IPS DF 6.9 (cell line): ENCODE data around the gene TAF11L11.
"Not testable (repeated sequence)": the region's sequence is repeated elsewhere in the genome, so short reads cannot be mapped to it uniquely, and the experiment has no call there.

Experiments used
- DNase-seq: peaks from one replicate; pipeline ENCODE4 v3.0.0-alpha.2; 2013; ENCODE audit warnings: low read depth, low spot score
- H3K27ac ChIP-seq: one replicate; pipeline ENCODE4 v1.5.1; 2013; ENCODE audit warnings: low read length, control low read depth
- H3K27me3 ChIP-seq: 2 replicates; pipeline ENCODE4 v1.6.1; 2013; ENCODE audit warnings: mild to moderate bottlenecking, low read length; ENCODE audit not compliant: control insufficient read depth, insufficient read depth
- H3K36me3 ChIP-seq: 2 replicates; pipeline ENCODE4 v1.6.1; 2013; ENCODE audit warnings: low read length; ENCODE audit not compliant: control insufficient read depth, insufficient read depth
- H3K4me1 ChIP-seq: 2 replicates; pipeline ENCODE4 v1.6.1; 2013; ENCODE audit warnings: low read length; ENCODE audit not compliant: control insufficient read depth, insufficient read depth
- H3K4me3 ChIP-seq: 2 replicates; pipeline ENCODE4 v1.5.1; 2013; ENCODE audit warnings: mild to moderate bottlenecking, low read length
- H3K9me3 ChIP-seq: 2 replicates; pipeline ENCODE4 v1.6.1; 2013; ENCODE audit warnings: low read length, inconsistent platforms; ENCODE audit not compliant: control insufficient read depth, insufficient read depth
- WGBS: extraction: QIAGEN DNeasy Blood & Tissue Kit; methylation state at CpG from one replicate; pipeline ENCODE4 v1.1.7; 2013; ENCODE audit warnings: mixed read lengths, missing lambda C conversion rate; ENCODE audit not compliant: insufficient read length, insufficient coverage; 5-methylcytosine and 5-hydroxymethylcytosine counted together

The TAF11L11 gene

GRCh38 chr5:17625686-17626085 lies 21.7 kb downstream of the TAF11L11 start:
- H3K4me1 ChIP-seq: no peaks in the 10 kb centered on the region
- WGBS: no CpG with 5 or more reads among the region's 11 CpGs

GRCh38 chr5:17631788-17632187 lies 27.8 kb downstream of the TAF11L11 start, which contains the start of gene TAF11L13:
Gene TAF11L13 (plus strand): TSS chr5:17632088.
- no CpG with 5 or more reads among the region's 12 CpGs for WGBS
- H3K27ac ChIP-seq, H3K4me1 ChIP-seq, H3K27me3 ChIP-seq, H3K36me3 ChIP-seq, DNase-seq, H3K9me3 ChIP-seq, H3K4me3 ChIP-seq: not testable (repeated sequence)

More at GRCh38 chr5:17625686-17626085, 21.7 kb downstream of the TAF11L11 start:
- H3K27ac ChIP-seq: no peak overlapping the region
- H3K36me3 ChIP-seq: no peaks in the 10 kb centered on the region
- no peaks in the 10 kb centered on the region for H3K9me3 ChIP-seq
- H3K4me3 ChIP-seq: no peak overlapping the region
- DNase-seq: no peak
- H3K27me3 ChIP-seq: no peaks in the 10 kb centered on the region

GRCh38 chr5:17634160-17634559 lies 30.2 kb downstream of the TAF11L11 start, which contains the start of gene TAF11L14:
Gene TAF11L14 (plus strand): TSS chr5:17634460.
- H3K9me3 ChIP-seq: no peaks in the 10 kb centered on the region
- no peaks in the 10 kb centered on the region for H3K4me1 ChIP-seq
- H3K27me3 ChIP-seq: no peaks in the 10 kb centered on the region
- H3K27ac ChIP-seq: no peak within 1 kb of the TSS
- H3K4me3 ChIP-seq: no peak within 1 kb of the TSS
- H3K36me3 ChIP-seq: no peaks in the 10 kb centered on the region
- no peak for DNase-seq
- no CpG with 5 or more reads among the region's 5 CpGs for WGBS

- H3K27me3 ChIP-seq, H3K4me1 ChIP-seq, DNase-seq, H3K4me3 ChIP-seq, H3K9me3 ChIP-seq, H3K27ac ChIP-seq, H3K36me3 ChIP-seq: not testable (repeated sequence)
- no CpG with 5 or more reads among the region's 10 CpGs for WGBS
Observed at GRCh38 chr5:17649232-17649631, 45.2 kb downstream of the TAF11L11 start.

- not testable (repeated sequence) for H3K9me3 ChIP-seq, H3K27me3 ChIP-seq, H3K4me3 ChIP-seq, H3K36me3 ChIP-seq, DNase-seq, H3K27ac ChIP-seq, H3K4me1 ChIP-seq
- no CpG with 5 or more reads among the region's 32 CpGs for WGBS
Observed at GRCh38 chr5:17655201-17655759, 51.3 kb downstream of the TAF11L11 start.
